Keratinocyte (primary cell): ENCODE measurements around the gene DNASE1L2.

ENCODE experiments used
- EZH2 ChIP-seq: IDR thresholded peaks from one replicate; pipeline ENCODE4 v1.6.1; 2012; ENCODE audit warnings: inconsistent platforms, mild to moderate bottlenecking, low read length, moderate library complexity
- TF ChIP-seq, protein P1 (sequence below), 3 experiments: IDR thresholded peaks in 1 of 3; conservative IDR thresholded peaks in 1 of 3; optimal IDR thresholded peaks in 1 of 3; 2 replicates in 2 of 3; 3 replicates in 1 of 3; pipeline versions ENCODE3 to v1.5.1; 2011; ENCODE audit warnings: low read length in 3 of 3, mild to moderate bottlenecking in 3 of 3, moderate library complexity in 2 of 3, control low read depth in 1 of 3, inconsistent platforms in 1 of 3; ENCODE audit not compliant: insufficient read depth in 2 of 3; ENCODE audit errors: extremely low read depth in 1 of 3

DNA sequence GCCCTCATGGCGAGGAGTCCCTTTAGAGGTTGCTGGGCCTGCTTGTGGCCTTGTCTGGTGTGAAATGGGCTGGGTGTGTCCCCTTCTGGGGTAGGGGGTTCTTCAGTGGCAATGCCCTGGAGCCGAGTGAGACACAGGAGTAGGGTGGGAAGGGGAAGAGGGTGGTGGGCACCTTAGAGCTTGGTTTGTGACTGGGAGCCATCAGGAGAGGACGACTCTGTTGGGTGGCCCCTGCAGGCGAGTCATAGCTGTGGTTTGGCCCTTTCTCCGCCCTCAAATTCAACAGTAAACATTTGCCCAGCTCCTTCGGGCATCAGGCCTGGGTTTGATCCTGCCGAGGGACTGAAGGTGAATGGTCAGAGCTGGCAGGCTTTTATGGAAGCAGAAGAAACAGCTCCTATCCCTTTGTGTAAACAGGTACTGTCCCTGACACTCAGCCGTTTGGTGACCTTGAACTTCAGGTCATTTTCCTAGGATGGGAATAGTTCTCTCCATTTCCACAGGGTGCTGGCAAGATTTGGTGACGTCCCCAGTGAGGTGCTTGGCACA is 9.9 kb upstream of the DNASE1L2 start:
- TF ChIP-seq, protein P1, sequence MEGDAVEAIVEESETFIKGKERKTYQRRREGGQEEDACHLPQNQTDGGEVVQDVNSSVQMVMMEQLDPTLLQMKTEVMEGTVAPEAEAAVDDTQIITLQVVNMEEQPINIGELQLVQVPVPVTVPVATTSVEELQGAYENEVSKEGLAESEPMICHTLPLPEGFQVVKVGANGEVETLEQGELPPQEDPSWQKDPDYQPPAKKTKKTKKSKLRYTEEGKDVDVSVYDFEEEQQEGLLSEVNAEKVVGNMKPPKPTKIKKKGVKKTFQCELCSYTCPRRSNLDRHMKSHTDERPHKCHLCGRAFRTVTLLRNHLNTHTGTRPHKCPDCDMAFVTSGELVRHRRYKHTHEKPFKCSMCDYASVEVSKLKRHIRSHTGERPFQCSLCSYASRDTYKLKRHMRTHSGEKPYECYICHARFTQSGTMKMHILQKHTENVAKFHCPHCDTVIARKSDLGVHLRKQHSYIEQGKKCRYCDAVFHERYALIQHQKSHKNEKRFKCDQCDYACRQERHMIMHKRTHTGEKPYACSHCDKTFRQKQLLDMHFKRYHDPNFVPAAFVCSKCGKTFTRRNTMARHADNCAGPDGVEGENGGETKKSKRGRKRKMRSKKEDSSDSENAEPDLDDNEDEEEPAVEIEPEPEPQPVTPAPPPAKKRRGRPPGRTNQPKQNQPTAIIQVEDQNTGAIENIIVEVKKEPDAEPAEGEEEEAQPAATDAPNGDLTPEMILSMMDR (optimal IDR thresholded peaks at IDR 0.05 in 1 of 3, IDR thresholded peaks at IDR 0.05 in 1 of 3, conservative IDR thresholded peaks at IDR 0.05 in 1 of 3; ENCODE audit: extremely low read depth in 1 of 3, insufficient read depth in 2 of 3, low read length in 3 of 3), result no peak
- no peak for TF ChIP-seq EZH2
